D721Med (cell line): ENCODE measurements around the gene RPS6KA2.

Source experiments
- DNase-seq: peaks from one replicate; pipeline ENCODE4 v3.0.0; 2011; ENCODE audit warnings: low spot score; ENCODE audit not compliant: insufficient read length
- FAIRE-seq: peaks from 2 replicates; lab custom pipeline; 2011; peaks lifted over from hg19 to GRCh38; lab: Jason Lieb, UNC
- CTCF ChIP-seq: IDR thresholded peaks from 2 replicates; pipeline ENCODE4 v1.5.1; 2012; ENCODE audit warnings: mild to moderate bottlenecking, control low read depth; ENCODE audit not compliant: insufficient read depth; ENCODE audit errors: missing control alignments

The RPS6KA2 gene

DNA sequence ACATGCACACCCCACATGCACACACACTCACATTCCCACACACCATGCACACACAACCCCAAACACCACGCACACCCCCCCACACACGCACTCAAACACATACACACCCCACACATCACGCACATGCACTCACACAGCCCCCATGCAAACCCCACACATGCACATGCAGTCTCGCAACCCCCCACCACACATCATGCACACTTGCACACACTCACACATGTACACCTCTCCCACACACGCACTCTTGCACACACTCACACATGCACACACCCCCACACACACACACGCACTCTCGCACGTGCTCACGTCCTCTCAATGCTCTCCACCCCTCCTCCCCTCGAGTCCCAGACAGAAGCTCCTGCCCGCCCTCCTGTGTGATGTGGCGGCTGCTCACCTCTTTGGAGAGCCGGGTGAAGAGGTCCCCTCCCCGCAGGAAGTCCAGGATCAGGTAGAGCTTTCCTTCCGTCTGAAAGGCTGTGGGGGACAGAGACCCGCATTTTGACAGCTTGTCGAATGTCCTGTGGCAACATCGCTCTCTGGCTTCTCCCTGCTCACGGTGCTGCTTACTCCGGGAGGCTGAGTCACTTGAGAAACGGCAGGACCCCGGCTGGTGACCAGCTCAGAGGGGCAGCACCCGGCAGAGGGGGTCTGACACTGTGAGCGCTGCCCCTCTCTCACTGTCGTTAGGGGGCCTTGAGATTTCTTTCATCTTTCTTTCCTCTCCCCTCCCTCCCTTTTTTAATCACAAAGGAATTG is 119.1 kb downstream of the RPS6KA2 start:
- no peak for DNase-seq
- FAIRE-seq: no peak
- TF ChIP-seq CTCF: no peak

DNA sequence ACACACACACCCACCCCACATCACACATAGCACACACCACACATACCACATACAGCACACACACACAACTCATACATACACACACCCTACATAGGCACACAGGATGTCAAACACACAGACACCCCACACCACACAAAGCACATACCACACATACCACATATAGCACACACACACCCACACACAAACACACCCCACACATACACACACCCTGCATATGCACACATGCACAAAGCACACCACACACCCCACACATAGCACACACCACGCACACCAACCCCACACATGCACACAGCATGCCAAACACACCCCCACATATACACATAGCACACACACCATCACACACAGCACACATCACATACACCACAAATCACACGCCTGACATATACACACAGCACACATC is 119.7 kb downstream of the RPS6KA2 start:
- FAIRE-seq: no peak
- no peak for TF ChIP-seq CTCF
- no peak for DNase-seq

- no peak for TF ChIP-seq CTCF
- no peak for FAIRE-seq
- DNase-seq: no peak
Measured at GRCh38 chr6:166505133-166505905, 121.7 kb downstream of the RPS6KA2 start.

DNA sequence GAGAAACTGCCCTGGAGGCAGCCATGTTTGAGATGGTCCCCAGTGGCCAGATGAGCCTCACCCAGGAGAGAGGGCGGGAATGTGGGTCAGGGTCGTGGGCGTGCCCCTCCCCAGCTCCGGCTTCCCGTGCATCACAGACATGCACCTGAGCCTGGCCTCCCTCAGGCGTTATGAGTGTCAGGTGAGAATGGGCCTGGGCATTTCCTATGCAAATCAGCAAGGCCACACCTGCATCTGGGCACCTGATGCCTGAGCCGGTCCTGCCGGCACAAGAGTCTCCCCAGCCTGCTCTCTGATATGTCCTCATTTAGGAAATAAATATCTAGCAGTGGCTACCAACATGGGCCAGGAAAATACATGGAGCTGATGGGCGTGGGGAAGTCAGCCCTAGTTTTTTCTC is 123.0 kb downstream of the RPS6KA2 start:
- DNase-seq: no peak
- TF ChIP-seq CTCF: no peak
- FAIRE-seq: no peak

DNA sequence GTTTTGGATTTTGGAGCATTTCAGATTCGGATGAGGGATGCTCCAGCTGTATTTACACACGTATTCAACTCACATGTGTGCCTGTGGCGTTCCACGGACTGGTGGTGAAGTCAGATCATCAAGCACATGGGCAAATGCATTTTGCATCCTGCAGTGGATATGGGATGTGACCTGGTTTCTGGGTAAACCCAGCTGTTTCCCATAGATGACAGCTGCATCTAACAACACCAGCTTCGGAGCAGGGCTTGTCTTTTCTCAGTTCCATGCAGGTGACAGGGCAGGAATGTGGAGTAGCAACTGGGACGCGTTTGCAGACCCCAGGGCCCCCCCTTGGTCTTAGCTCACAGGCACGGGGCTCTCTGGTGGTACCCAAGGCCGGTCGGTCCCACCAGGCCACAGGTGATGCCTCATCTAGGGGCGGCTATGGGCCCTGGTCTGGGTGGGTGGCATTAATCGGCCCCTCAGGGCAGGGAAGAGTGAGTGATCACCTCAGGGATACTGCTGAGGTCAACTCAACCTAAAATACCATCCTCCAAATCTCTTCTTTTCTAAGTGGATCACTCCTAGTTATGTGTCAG is 123.8 kb downstream of the RPS6KA2 start:
- no peak for DNase-seq
- no peak for FAIRE-seq
- TF ChIP-seq CTCF: no peak

GRCh38 chr6:166502453-166502852 is 124.6 kb downstream of the RPS6KA2 start:
- no peak for FAIRE-seq
- DNase-seq: no peak
- TF ChIP-seq CTCF: no peak
